GM12872 (cell line): ENCODE results near the gene MRPS10.

ENCODE experiments used
- TF ChIP-seq, protein P1 (sequence below): IDR thresholded peaks from 3 replicates; pipeline ENCODE4 v1.5.1; 2011; ENCODE audit warnings: low read depth, mild to moderate bottlenecking, low read length, moderate library complexity; ENCODE audit not compliant: insufficient read depth

The MRPS10 gene

DNA sequence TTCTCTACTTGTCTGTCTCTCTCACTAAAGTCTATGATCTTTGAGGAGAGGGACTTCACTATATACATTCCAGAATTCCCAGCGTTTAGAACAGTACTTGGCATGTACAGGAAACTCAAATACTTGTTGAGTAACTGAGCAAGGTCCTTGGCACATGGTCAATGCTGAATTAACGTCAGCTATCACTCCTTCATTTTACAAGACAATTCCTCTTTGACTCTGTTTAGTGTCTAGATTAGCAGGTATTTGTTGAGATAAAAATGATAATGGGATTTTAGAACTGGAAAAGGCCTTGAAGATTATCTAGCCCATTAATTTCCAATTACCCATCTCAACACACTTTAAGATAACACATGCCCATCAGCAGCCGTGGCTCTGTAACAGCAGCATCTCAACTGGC lies 16.3 kb downstream of the MRPS10 start:
- TF ChIP-seq, protein P1, sequence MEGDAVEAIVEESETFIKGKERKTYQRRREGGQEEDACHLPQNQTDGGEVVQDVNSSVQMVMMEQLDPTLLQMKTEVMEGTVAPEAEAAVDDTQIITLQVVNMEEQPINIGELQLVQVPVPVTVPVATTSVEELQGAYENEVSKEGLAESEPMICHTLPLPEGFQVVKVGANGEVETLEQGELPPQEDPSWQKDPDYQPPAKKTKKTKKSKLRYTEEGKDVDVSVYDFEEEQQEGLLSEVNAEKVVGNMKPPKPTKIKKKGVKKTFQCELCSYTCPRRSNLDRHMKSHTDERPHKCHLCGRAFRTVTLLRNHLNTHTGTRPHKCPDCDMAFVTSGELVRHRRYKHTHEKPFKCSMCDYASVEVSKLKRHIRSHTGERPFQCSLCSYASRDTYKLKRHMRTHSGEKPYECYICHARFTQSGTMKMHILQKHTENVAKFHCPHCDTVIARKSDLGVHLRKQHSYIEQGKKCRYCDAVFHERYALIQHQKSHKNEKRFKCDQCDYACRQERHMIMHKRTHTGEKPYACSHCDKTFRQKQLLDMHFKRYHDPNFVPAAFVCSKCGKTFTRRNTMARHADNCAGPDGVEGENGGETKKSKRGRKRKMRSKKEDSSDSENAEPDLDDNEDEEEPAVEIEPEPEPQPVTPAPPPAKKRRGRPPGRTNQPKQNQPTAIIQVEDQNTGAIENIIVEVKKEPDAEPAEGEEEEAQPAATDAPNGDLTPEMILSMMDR: no peak

DNA sequence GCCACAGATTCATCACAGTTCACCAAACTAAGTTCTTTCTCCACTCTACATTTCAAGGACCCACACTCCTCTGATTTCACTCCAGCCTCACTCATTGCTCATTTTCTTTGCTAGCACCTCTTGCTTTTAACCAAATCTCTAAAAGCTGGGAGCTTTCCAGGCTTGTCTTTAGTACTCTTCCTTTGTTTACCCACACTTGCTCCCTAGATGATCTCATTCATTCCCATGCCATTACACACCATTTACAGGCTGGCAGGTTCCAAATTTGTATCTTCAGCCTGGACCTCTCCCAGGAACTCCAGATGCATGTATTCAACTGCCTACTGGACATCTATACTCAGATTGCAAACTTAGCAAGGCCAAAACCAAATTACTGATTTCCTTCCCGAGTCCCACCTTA lies 17.6 kb downstream of the MRPS10 start:
- TF ChIP-seq, protein P1: no peak

DNA sequence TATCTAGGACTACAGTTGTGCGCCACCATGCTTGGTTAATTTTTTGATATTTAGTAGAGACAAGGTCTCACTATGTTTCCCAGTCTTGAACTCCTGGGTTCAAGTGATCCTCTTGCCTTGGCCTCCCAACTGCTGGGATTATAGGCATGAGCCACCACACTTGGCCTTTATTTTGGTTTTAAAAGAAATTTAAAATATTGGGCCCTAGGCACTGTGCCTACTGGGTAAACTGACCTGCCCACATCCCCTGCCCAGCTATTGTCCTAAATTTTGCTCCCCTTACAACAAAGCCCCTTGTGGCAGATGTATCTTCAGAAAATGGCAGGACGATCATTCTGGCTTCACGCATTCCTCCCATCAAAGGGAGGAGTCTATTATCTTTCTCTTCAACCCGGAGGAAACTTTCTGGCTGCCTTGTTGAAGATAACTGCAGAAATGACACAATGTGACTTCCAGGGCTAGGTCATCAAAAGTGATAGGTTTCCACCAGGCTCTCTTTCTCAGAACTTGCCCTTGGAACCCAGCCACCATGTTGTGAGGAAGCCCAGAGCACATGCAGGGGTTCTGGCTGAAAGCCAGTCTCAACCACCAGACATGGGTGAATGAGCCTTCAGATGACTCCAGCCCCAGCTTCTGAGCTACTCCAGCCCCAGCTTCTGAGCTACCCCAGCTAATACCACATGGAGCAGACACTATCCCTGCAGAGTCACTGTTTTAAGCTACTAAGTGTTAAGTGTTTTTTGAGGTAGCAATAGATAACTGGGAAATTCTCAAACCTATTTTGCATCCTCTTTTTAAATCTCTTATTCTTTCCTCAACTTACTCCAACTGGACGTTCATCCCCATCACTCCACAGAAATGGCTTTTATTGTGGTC lies 18.3 kb downstream of the MRPS10 start:
- TF ChIP-seq, protein P1: no peak

DNA sequence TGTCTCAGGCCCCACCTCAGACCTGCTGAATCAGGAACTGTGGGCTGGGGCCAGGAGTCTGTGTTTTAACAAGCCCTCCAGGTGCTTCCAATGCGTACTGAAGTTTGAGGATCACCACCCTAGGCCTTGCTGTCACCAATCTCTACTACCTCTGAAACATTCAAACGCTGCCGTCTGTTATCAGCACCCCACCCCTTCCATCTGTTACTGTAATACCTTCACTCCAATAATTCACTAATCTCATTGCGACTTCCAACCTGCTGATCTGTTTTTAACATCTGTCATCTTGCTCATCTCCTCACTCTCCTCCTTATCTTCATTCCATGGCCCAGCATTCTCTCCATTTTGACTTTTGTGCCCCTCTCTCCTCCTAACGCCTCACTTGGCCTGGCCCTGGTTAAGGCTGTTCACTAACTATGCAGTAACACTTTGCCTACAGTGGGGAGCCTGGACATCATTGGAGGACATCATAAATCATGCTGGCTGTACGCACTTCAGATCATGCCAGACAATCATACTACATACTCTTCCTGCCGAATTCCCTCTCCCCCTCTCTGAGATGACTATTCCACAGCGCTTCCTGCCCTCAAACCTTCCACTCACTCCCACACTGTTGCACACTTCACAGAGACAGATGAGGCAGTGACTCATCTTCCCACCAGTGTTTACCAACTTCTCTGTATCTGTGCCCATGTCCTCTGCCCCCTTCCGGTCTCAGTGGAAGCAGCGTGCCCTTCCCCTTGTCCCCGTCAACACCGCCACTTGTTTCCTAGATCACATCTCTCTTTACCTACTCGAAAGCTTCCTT lies 19.9 kb downstream of the MRPS10 start:
- TF ChIP-seq, protein P1: no peak

DNA sequence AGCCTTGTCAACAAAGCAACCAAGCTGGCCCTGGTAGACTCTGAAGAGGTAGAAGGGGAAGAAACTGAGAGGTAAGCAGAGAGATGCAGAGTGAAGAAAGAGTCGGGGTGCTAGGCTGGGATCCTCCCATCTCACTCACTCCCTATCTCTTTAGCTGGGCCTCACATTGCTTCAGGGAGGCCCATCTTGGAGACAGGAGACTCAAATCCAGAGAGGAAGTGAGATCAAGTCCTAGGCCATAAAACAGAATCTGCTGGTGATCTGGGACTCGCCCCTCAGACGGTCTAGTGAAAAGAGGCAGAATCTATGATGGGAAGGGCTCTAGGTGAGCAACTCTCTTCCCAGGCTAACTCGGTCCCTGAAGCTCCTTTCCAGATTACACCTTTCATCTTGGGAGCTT lies 22.2 kb downstream of the MRPS10 start:
- TF ChIP-seq, protein P1: no peak

DNA sequence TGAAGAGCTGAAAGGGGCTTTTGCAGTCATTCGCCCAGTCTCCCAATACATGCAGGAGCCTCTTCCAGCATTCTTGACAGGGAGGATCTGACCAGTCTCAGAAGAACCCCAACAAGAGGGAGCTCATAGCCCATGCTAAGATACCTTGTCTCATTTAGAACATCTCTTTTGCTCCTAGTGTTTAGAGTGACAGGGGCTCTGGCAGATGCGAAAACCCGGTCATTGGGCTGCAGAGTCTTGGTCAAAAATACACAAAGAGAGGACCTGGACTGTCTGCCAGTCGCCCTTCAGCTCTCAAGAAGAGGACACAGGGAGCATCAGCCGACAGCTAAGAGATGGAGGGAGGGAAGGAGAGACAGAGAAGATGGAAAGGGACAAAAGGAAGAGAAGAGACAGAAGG lies 23.6 kb downstream of the MRPS10 start:
- TF ChIP-seq, protein P1: no peak

DNA sequence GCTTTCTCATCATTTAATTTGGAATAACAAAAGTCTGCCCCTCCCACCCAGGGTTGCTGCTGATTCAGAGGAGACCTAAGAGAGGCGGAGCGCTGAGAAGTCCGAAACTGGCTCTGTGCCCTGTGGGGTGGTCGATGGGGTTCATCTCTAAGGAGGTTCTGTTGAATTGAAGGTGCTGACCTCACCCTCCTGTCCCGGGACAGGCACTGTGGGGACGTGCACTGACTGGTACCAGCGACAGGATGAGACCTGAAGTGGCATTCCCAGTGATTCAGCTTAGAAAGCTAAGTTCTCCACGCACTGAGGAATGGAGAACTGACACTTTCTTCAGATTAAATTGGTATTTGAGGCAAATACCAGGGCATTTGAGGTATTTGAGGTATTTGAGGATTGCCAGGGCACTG lies 24.2 kb downstream of the MRPS10 start:
- TF ChIP-seq, protein P1: no peak
